Endothelial cell of umbilical vein (primary cell): ENCODE results near the gene CDK18. TPM values are rescaled to one million over a fixed set of nuclear protein-coding genes. Genes with fewer than 3 reads are reported as not detected.

ENCODE experiments used
- BruUV-seq: library from RNA; stranded (reverse); fragments of 400-500 nt; replicated peaks from 2 replicates; lab custom pipeline; 2021; lab: Mats Ljungman, UMichigan
- CTCF ChIA-PET: fragments of 300-600, 350-600 bp; sonication (Branson Sonifier 250); formaldehyde crosslinking; loops from one replicate; lab custom pipeline; 2021; ENCODE audit warnings: antibody characterized with exemption, inconsistent platforms; lab: Charles Lee
- POLR2A ChIA-PET: fragments of 300-600, 350-600 bp; sonication (Branson Sonifier 250); formaldehyde crosslinking; loops from one replicate; lab custom pipeline; 2021; ENCODE audit warnings: antibody characterized with exemption, inconsistent platforms; lab: Charles Lee
- DNase-seq: peaks from one replicate; pipeline ENCODE4 v3.0.0-alpha.2; 2011; ENCODE audit warnings: low read depth, low spot score
- FAIRE-seq: peaks from 2 replicates; lab custom pipeline; 2011; peaks lifted over from hg19 to GRCh38; lab: Jason Lieb, UNC
- H2AFZ ChIP-seq: 2 replicates; pipeline ENCODE4 v1.6.0; 2012; ENCODE audit warnings: low read depth, low read length, control low read depth, inconsistent platforms
- H3K27ac ChIP-seq: 2 replicates; pipeline ENCODE4 v1.5.1; 2011; ENCODE audit warnings: low read depth, mild to moderate bottlenecking, control low read depth, low read length, moderate library complexity; ENCODE audit not compliant: insufficient read depth
- H3K27me3 ChIP-seq, 2 experiments: 2 replicates each; pipeline versions ENCODE4 v1.6.0 to v1.6.1; 2011; ENCODE audit warnings: low read length in 2 of 2, mixed read lengths in 1 of 2; ENCODE audit not compliant: control insufficient read depth in 2 of 2, insufficient read depth in 2 of 2
- H3K36me3 ChIP-seq, 2 experiments: 2 replicates in 1 of 2; 3 replicates in 1 of 2; pipeline ENCODE4 v1.5.1; 2011; ENCODE audit warnings: low read length in 2 of 2, mild to moderate bottlenecking in 1 of 2, moderate library complexity in 1 of 2; ENCODE audit not compliant: control insufficient read depth in 2 of 2, insufficient read depth in 2 of 2; ENCODE audit errors: extremely low read depth in 1 of 2
- H3K4me1 ChIP-seq: 3 replicates; pipeline ENCODE4 v1.5.1; 2011; ENCODE audit warnings: mild to moderate bottlenecking, low read length; ENCODE audit not compliant: control insufficient read depth, insufficient read depth; ENCODE audit errors: extremely low read depth
- H3K4me2 ChIP-seq: 2 replicates; pipeline ENCODE4 v1.6.1; 2011; ENCODE audit warnings: low read length, control low read depth, mixed read lengths; ENCODE audit not compliant: insufficient read depth
- H3K4me3 ChIP-seq, 3 experiments: fragments of 200-600 bp in 1 of 3; sonication (generic), shearing (Covaris generic) in 1 of 3; replicated peaks in 1 of 3; 2 replicates each; pipeline ENCODE4 v1.5.1; 2011 to 2016; ENCODE audit warnings: control low read depth in 3 of 3, low read length in 3 of 3, mild to moderate bottlenecking in 2 of 3, inconsistent platforms in 1 of 3, low read depth in 1 of 3, moderate library complexity in 1 of 3; ENCODE audit not compliant: insufficient read depth in 1 of 3
- H3K79me2 ChIP-seq: 2 replicates; pipeline ENCODE4 v1.6.0; 2012; ENCODE audit warnings: low read length, inconsistent platforms; ENCODE audit not compliant: control insufficient read depth, insufficient read depth
- H3K9ac ChIP-seq: replicated peaks from 2 replicates; pipeline ENCODE3; 2011; ENCODE audit warnings: low read length, control low read depth; ENCODE audit not compliant: insufficient read depth; ENCODE audit errors: extremely low read depth
- H3K9me1 ChIP-seq: replicated peaks from 3 replicates; pipeline ENCODE4 v1.6.0; 2011; ENCODE audit warnings: mild to moderate bottlenecking, low read length; ENCODE audit not compliant: control insufficient read depth, insufficient read depth; ENCODE audit errors: extremely low read depth
- H3K9me3 ChIP-seq: replicated peaks from 2 replicates; pipeline ENCODE4 v1.5.1; 2012; ENCODE audit warnings: low read length, inconsistent platforms; ENCODE audit not compliant: control insufficient read depth, insufficient read depth
- H4K20me1 ChIP-seq: replicated peaks from 2 replicates; pipeline ENCODE3; 2011; ENCODE audit warnings: mild to moderate bottlenecking, low read length; ENCODE audit not compliant: control insufficient read depth, insufficient read depth; ENCODE audit errors: extremely low read depth
- CTCF ChIP-seq, 2 donors: IDR thresholded peaks; 1 replicate in 1 of 2; 2 replicates in 1 of 2; pipeline ENCODE4 v1.5.1; 2011; ENCODE audit warnings: low read length in 2 of 2, mild to moderate bottlenecking in 2 of 2, moderate library complexity in 2 of 2, control low read depth in 1 of 2, inconsistent platforms in 1 of 2, low read depth in 1 of 2; ENCODE audit not compliant: insufficient read depth in 1 of 2; ENCODE audit errors: extremely low read depth in 1 of 2
- EZH2 ChIP-seq: IDR thresholded peaks from 2 replicates; pipeline ENCODE4 v1.6.1; 2012; ENCODE audit warnings: borderline replicate concordance, low read depth, mild to moderate bottlenecking, moderate library complexity, low read length, inconsistent platforms; ENCODE audit not compliant: severe bottlenecking
- FOS ChIP-seq: IDR thresholded peaks from 2 replicates; pipeline ENCODE4 v1.6.1; 2011; ENCODE audit warnings: mild to moderate bottlenecking, low read length, moderate library complexity, borderline replicate concordance; ENCODE audit not compliant: insufficient read depth
- GATA2 ChIP-seq: IDR thresholded peaks from 2 replicates; pipeline ENCODE4 v1.7.0; 2011; ENCODE audit warnings: low read depth, mild to moderate bottlenecking, moderate library complexity, mixed read lengths, low read length; ENCODE audit not compliant: insufficient read length, insufficient read depth
- JUN ChIP-seq: IDR thresholded peaks from 2 replicates; pipeline ENCODE4 v1.6.1; 2011; ENCODE audit warnings: borderline replicate concordance, low read depth; ENCODE audit not compliant: insufficient read length, insufficient read depth
- MAX ChIP-seq: IDR thresholded peaks from 2 replicates; pipeline ENCODE4 v1.6.1; 2011; ENCODE audit not compliant: insufficient read depth, insufficient read length
- MYC ChIP-seq: IDR thresholded peaks from one replicate; pipeline ENCODE4 v1.6.1; 2011; ENCODE audit warnings: mild to moderate bottlenecking, low read depth, low read length
- POLR2A ChIP-seq: IDR thresholded peaks from 2 replicates; pipeline ENCODE4 v1.6.1; 2012; ENCODE audit warnings: low read depth, mild to moderate bottlenecking, control low read depth, low read length
- POLR2AphosphoS5 ChIP-seq: IDR thresholded peaks from 2 replicates; pipeline ENCODE4 v1.6.1; 2012; ENCODE audit warnings: low read depth, mild to moderate bottlenecking, control low read depth, low read length, moderate library complexity; ENCODE audit not compliant: insufficient read depth
- dilution Hi-C: fragments of 300-500 bp; cut with MboI; formaldehyde crosslinking; loops from one replicate; pipeline ENCODE4 v1.15.0; 2019; ENCODE audit warnings: low sequenced_read_pairs; ENCODE audit not compliant: extremely low pct_ligation_motif_present
- intact Hi-C: fragments of 100-400 bp; cut with micrococcal nuclease; formaldehyde crosslinking; loops from one replicate; pipeline ENCODE4 v1.10.0; 2022
- polyA plus RNA-seq, 4 experiments: library from polyadenylated mRNA; depleted of rRNA in 3 of 4; stranded (reverse) in 3 of 4; unstranded in 1 of 4; fragments of >200 nt; gene quantifications; 2 replicates each; pipeline versions ENCODE4 v1.2.1 to v1.2.3, GENCODE V29; 2011 to 2012; ENCODE audit warnings: missing spikeins in 1 of 4
- total RNA-seq: library from RNA; stranded (reverse); gene quantifications from 2 replicates; pipeline ENCODE4 v1.2.3, GENCODE V29; 2021

Gene CDK18
- total and polyA plus RNA-seq, 2 donors (not counting 3 experiments of a cell fraction or from before 2014, with no cell fraction given): 0.17 to 1.2 TPM

DNA sequence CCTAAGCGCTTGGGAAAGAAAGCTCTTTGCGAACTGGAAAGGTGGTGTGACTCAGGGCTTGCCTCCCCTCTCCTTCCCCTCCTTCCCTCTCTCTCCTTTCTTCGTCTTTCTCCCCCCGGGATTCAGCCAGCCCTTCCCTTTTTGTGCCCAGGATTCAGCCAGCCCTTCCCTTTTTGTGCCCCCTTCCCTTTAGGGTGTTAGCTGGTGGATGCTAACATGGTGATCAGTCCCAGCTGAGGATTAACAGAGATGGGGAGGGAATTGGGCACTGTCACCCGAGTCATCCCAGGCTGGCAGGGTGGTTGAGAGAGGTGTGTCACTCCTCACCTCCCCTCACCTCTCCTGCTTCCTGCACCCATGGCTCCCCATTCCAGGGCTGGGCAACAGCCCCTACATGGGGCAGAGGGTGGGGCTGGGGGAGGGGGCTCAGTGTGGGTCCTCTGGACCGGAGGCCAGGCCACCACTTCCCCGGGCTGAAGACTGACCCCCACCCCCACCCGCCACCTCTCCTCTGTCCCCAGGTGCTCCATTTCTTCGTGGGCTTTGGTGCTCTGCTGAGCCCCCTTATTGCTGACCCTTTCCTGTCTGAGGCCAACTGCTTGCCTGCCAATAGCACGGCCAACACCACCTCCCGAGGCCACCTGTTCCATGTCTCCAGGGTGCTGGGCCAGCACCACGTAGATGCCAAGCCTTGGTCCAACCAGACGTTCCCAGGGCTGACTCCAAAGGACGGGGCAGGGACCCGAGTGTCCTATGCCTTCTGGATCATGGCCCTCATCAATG, 75.9 kb downstream of the CDK18 start:
- H3K4me2 ChIP-seq: no peak overlapping the region
- H2AFZ ChIP-seq: no peak overlapping the region
- ChIA-PET CTCF (interaction anchor here (2.2 kb wide), 1 partner anchor 51 kb away, joined by 10 read pairs; no protein-coding TSS in a partner anchor), POLR2A (no interaction called here)
- BruUV-seq: no TSS peak
- no peak overlapping the region for H3K4me3 ChIP-seq
- intact Hi-C loops (loop anchor here (10.0 kb wide), 1 partner anchor 56 kb away; no protein-coding TSS in a partner anchor), dilution Hi-C loops (no loop called here)
- H4K20me1 ChIP-seq: no peaks in the 10 kb centered on the region
- TF ChIP-seq POLR2AphosphoS5: no peak
- no peak for TF ChIP-seq MYC
- TF ChIP-seq EZH2: no peak
- TF ChIP-seq GATA2: no peak
- no peak for TF ChIP-seq POLR2A
- TF ChIP-seq MAX: no peak
- TF ChIP-seq CTCF (IDR thresholded peaks at IDR 0.05; ENCODE audit: extremely low read depth in 1 of 2, insufficient read depth in 1 of 2, low read depth in 1 of 2, low read length in 2 of 2): no peak
- TF ChIP-seq FOS: no peak
- TF ChIP-seq JUN: no peak
- H3K27me3 ChIP-seq: peaks cover 6 to 15% of the 10 kb centered on the region in 2 experiments
- no peaks in the 10 kb centered on the region for H3K36me3 ChIP-seq
- H3K27ac ChIP-seq: no peak overlapping the region
- no peak for DNase-seq
- peaks cover 19% of the 10 kb centered on the region for H3K4me1 ChIP-seq
- no peak overlapping the region for H3K9ac ChIP-seq
- no peaks in the 10 kb centered on the region for H3K9me1 ChIP-seq
- no peaks in the 10 kb centered on the region for H3K79me2 ChIP-seq
- no peak for FAIRE-seq
- no peaks in the 10 kb centered on the region for H3K9me3 ChIP-seq
